Measurements from ENCODE around the gene GINS1.
"Not testable (repeated sequence)": the region's sequence is repeated elsewhere in the genome, so short reads cannot be mapped to it uniquely, and the experiment has no call there.

The GINS1 gene

DNA sequence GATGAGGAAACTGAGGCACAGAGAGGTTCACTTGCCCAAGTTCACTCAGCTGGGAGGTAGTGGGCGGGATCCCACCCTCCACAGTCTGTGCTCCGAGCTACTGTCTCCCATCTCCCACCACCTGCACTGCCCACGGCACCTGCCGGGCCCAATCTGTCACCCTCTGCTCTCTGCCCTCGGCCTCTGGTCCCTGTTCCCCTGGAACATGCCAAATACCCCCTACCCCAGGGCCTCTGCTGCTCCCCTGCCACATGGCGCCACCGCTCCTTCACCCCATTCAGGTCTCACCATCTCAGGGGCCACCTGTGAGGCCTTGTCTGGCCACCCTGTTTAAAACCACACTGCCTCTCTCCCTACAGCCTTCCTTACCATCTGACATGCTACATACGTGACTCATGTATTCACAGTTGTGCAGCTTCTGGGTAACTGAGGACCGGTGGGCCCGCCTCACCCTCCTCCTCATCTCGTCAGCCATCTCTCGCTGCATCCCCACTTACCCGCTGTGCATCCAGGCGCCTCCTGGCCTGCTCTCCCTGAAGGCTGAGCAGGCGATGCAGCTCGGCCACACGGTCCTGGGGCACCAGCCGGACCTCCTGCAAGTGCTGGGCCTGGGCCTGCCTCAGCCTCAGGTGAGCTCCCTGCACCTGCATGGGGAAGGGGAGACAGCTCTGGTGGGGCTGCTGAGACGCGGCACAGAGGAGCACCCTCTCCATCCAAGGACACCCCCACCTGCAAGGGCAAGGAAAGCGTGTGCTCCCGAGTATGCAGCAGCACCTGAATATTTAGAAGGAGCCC lies 50.6 kb downstream of the GINS1 start:
- DNase-seq, result no peak

- DNase-seq, result no peak
Observed at GRCh38 chr20:25459111-25459830, 51.8 kb downstream of the GINS1 start.

DNA sequence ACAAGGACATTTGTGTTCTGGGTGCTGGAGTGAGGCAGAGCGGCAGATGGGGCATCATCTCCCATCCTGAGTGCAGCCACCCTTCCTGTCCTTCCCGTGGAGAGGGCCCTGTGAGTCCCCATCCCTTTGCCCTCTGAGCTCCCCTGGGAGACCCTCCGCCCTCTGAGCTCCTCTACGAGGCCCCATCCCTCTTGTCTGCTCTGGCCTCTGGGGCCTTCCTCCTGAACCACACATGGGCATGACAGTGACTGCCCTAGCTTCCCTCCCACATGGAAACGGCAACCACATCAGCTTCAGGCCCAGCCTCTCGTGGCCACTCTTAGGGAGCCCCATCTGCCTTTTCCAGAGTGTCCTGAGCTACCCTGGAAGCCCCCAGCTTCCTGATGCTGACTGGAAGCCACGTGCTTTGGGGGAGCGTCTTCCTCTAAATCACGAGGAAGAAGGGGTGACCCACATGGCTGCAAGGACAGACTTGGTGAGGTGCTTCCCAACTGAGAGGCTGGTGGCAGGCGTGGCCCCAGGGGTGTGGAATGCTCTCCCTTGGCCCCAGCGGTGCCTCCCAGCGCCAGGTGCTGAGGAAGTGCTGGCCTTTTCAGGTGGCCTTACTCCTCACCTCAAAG lies 52.6 kb downstream of the GINS1 start:
- DNase-seq, result peak; percentile 1 to 74

- DNase-seq, result no peak
Observed at GRCh38 chr20:25460566-25461280, 53.2 kb downstream of the GINS1 start.

GRCh38 chr20:25461281-25461650 lies 53.8 kb downstream of the GINS1 start:
- DNase-seq, result no peak

DNA sequence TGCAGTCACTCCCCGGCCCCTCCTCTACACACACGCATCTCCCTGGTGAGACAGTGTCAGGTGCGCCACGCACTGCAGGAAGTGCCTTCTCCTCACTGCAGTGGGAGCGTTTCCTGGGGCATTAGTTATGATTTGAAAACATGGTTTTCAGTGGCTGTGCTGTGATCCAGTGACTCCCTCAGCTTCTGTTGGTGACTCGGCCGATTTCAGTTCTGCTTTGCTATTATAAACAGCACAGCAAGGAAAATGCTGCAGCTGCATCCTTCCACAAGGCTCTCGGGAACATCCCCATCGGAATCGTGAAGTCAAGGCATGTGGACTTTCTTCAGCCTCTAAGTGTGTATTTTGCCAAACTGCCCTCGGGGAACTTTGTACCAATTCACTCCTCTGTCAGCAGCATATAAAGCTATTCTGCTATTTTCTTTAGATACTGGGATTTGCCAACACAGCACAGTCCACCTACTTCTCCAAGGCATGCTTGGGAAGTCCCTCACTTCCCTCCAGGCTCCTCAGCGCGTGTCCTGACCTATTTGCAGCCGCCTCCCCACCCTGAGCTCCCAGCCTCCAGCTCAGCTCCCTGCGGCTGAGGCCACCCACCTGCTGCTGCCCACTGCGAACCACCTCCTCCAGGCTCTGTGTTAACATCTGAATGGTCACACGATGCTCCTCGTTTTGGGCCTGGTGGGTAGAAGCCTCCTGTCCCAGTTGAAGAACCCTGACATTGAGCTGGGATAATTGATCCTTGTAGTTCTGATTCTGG lies 54.5 kb downstream of the GINS1 start:
- peak; percentile 58 to 91 for DNase-seq

DNA sequence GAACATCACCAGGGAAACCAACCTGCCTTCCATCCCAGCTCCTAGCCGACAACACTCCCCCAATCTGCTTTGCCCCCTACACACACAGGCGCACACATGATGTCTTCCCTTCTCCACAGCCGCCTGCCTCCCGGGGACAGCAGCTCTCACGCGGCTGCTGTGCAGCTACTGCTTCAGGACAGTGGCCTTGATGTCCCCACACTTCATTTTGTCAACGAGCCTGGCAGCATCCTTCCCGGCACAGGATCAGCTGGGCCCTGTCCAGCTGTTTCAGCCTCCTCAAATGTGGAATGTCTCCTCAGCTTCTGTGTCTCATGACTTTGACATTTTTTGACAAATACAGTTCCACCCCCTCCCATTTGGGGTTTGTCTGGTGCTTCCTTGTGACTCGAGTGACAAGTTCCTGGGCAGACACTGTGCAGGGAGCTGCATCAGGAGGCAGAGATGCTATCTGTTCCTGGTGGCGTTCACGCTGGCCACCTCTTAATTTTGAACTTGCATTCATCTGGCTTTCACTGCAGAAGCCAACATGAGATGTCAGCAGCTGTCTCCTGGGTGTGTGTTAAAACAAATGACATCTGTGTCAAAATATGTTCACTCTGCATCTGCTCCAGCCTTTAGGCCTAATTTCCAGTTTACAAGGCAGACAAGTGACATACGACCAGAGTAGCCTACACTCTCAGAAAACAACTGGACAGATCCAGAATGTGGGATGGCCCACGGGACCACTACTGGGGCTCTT lies 57.2 kb downstream of the GINS1 start:
- DNase-seq, result peak in 1 of 2 donors; percentile 68

DNA sequence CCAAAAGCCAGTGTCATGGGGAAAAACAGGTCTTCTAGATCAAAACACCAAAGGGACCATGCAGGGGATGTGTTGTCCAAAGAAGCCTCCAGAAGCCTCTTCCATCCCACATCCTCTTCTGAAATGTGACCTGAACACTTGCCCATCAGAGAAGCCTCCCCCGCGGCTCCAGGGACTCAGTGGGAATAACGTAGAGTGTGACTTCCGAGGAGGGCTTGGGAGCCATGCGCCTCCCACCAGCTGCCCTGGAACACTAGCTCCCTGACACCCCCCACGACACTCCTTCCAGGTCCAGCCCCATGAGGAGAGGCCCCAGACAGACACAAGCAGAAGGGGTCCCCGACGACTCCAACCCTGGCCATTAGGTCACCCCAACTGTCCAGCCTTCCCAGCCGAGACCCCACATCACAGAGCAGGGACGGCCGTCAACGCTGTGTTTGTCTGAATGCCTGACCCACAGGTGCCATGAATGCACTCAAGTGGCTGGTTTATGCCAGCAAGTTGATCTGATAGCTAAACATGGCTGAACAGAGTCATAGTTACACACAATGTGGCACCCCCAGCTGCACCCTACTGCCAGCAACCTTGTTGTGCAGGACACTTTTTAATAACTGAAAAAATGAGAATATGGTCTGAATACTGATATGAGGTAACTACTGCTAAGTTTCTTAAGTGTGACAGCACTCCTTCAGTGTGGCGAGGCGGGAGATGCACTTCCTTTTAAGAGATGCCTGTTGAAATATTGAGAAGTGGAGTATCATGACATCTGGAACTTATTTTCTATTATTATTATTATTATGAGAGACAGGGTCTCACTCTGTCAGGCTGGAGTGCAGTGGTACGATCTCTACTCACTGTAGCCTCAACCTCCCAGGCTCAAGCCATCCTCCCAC lies 58.0 kb downstream of the GINS1 start:
- peak in 1 of 2 donors; percentile 38 for DNase-seq

DNA sequence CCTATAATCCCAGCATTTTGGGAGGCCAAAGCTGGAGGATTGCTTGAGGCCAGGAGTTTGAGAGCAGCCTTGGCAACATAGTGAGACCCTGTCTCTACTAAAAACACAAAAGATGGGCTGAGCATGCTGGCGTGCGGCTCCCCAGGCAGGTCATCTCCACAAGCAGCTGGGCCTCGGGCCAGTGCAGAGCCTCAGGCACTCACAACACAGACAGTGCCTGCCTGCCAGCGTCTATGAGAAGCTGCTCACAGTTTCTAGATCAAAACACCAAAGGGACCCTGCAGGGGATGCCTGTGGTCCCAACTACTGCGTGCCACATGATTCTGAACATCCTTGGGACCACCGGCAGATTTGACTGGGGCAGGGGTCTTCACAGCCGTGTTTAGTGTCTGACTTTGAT lies 59.4 kb downstream of the GINS1 start:
- no peak for DNase-seq

GRCh38 chr20:25467441-25467840 lies 60.0 kb downstream of the GINS1 start:
- DNase-seq, result no peak

DNA sequence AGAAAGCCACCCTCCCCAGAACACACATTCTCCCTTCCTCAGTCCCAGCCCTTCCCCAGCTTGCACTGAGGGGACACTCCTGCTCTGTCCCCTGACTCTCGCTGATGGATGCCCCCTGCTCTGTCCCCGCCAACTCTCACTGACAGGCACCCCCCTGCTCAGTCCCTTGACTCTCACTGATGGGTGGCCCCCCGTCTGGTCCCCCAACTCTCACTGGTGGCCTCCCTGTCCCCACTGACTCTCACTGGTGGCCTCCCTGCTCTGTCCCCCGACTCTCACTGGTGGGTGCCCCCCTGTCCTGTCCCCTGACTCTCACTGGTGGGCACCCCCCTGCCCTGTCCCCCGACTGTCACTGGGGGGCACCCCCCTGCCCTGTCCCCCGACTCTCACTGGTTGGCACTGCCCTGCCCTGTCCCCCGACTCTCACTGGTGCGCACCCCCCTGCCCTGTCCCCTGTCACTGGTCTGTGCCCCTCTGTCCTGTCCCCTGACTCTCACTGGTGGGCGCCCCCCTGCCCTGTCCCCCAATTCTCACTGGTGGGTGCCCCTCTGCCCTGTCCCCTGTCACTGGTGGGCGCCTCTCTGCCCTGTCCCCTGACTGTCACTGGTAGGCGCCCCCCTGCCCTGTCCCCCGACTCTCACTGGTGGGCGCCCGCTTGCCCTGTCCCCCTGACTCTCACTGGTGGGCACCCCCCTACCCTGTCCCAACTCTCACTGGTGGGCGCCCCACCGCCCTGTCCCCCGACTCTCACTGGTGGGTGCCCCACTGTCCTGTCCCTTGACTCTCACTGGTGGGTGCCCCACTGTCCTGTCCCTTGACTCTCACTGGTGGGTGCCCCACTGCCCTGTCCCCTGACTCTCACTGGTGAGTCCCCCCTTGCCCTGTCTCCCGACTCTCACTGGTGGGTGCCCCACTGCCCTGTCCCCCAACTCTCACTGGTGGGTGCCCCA lies 60.9 kb downstream of the GINS1 start:
- DNase-seq, result no peak

GRCh38 chr20:25469558-25469957 lies 62.1 kb downstream of the GINS1 start:
- no peak for DNase-seq

- DNase-seq, result no peak
Observed at GRCh38 chr20:25470045-25470444, 62.6 kb downstream of the GINS1 start.

DNA sequence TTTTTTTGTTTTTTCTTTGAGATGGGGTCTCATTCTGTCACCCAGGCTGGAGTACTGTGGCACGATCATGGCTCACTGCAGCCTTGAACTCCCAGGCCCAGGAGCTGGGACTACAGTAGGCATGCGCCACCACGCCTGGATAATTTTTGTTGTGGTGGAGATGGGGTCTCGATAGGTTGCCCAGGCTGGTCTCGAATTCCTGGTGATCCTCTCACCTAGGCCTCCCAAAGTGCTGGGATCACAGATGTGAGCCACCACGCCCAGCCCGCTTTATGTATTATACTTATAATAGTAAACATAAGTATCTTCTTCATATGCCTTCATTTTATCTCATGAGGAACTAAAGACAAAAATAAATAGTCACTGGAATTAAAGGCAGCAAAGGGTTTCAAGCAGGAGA lies 63.5 kb downstream of the GINS1 start:
- DNase-seq, result no peak

DNA sequence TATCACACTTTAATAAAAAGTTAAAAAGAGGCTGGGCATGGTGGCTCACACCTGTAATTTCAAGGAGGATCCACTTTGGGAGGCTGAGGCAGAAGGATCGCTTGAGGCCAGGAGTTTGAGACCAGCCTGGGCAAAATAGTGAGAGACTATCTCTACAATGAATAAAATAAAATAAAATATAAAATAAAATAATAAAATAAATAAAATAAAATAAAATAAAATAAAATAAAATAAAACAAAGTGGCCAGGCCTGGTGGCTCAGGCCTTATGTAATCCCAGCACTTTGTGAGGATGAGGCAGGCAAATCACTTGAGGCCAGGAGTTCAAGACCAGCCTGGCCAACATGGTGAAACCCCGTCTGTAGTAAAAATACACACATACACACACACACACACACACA lies 65.8 kb downstream of the GINS1 start:
- DNase-seq, result not testable (repeated sequence)

- no peak for DNase-seq
Observed at GRCh38 chr20:25476106-25477013, 68.9 kb downstream of the GINS1 start.

- no peak for DNase-seq
Observed at GRCh38 chr20:25477014-25477882, 69.8 kb downstream of the GINS1 start.

All from inflammatory macrophage treated with lipopolysaccharide for 1 hour (primary cell).